GM19455 (cell line): Measurements from ENCODE around the gene NUDT13.
"Not testable (repeated sequence)": the region's sequence is repeated elsewhere in the genome, so short reads cannot be mapped to it uniquely, and the experiment has no call there.

Experiments used
- ATAC-seq: cut with Tn5 transposase; IDR thresholded peaks from one replicate; pipeline ENCODE4 v1.9.1; 2021; ENCODE audit not compliant: unreplicated experiment

Gene NUDT13

DNA sequence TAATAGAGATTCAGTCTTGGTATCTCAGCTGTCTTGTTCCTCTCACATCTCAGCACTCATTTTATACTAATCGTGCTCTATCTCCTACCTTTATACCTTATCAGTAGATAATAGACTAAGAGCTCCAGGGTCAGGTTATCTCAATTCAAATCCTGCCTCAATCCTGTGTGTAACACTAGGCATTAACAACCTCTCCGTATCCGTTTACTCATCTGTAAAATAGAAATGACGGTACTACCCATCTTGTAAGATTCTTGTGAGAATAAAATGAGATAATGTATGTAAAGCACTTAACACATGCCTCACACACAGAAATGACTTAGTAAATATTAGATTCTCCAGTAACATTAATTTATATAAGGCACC lies 13.0 kb upstream of the NUDT13 start:
- ATAC-seq, result peak; percentile 2

DNA sequence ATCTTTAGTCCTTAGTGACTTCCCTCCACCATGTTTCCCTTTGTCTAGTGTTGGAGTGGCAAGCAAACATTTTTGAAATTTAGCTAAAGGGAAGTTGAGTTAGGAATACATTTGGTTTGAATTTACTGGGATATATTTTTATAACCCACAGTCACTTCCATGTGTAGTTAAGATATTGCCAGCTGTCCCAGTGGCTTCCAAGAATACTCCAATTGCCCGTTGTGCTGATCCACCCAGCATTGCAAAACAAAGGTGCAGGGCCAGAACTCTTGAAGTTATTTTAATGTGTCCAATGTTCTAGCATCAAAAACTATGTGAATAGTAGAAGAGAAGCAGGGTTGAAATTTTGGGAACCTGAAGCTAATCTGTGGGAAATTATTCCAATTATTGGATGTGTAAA lies 11.1 kb upstream of the NUDT13 start:
- ATAC-seq, result no peak

DNA sequence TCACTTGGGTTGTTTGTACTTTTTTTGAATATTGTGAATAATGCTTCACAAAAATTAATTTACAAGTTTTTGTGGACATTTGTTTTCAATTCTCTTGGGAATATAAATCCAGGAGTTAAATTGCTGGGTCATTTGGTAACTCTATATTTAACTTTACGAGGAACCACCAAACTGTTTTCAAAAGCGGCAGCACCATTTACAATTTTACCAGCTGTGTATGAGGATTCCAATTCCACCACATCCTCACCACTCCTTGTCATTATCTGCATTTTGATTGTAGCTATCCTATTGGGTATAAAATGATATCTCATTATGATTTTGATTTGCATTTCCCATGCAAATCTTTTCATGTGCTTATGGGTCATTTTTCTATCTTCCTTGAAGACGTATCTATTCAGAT lies 4.0 kb upstream of the NUDT13 start:
- ATAC-seq, result no peak

DNA sequence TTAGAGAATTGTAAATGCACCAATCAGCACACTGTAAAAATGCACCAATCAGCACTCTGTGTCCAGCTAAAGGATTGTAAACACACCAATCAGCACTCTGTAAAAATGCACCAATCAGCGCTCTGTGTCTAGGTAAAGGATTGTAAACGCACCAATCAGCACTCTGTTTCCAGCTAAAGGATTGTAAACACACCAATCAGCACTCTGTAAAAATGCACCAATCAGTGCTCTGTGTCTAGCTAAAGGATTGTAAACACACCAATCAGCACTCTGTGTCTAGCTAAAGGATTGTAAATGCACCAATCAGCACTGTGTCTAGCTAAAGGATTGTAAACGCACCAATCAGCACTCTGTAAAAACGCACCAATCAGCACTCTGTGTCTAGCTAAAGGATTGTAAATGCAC lies 1.0 kb upstream of the NUDT13 start:
- not testable (repeated sequence) for ATAC-seq

GRCh38 chr10:73112032-73112431 lies 1.8 kb downstream of the NUDT13 start:
- ATAC-seq, result not testable (repeated sequence)

- no peak for ATAC-seq
These were observed 3.3 kb downstream of the NUDT13 start for GRCh38 chr10:73113551-73113950.

GRCh38 chr10:73116017-73116416 lies 5.8 kb downstream of the NUDT13 start:
- ATAC-seq, result no peak

GRCh38 chr10:73117976-73118743 lies 7.9 kb downstream of the NUDT13 start:
- peak; percentile 80 for ATAC-seq

DNA sequence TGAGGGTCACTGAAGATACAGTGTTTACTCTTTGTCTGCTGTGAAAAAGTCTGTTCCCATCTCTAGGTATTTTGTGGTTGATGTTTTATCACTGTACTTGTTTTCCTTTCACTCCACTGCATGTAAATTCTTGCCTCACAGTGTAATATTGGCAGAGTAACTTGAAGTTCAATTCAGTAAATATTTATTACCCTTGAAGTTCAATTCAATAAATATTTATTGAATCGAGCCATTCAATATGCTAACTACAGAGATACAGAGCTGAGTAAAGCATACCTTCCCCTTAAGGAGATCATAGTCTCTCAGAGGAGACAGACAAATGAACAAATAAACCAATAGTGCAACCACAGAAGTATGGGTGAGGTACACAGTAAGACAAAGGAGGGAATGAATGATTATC lies 9.2 kb downstream of the NUDT13 start:
- no peak for ATAC-seq

DNA sequence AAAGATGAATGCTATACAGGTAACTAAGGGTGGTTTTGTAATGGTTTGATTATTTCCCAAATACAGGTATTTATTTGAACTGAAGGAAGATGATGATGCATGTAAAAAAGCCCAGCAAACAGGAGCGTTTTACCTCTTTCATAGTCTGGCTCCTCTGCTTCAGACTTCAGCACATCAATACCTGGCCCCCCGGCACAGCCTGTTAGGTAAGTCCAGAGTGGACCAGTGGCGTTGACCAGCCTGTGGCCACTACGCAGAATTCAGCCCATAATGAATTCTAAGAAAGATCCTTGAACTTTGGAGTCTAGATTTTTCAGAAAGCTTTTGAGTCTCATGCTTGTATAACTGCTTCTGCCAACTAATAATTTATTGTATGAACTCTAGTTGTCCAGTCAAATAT lies 9.7 kb downstream of the NUDT13 start:
- ATAC-seq, result no peak

GRCh38 chr10:73126343-73126742 lies 16.1 kb downstream of the NUDT13 start:
- ATAC-seq, result no peak

DNA sequence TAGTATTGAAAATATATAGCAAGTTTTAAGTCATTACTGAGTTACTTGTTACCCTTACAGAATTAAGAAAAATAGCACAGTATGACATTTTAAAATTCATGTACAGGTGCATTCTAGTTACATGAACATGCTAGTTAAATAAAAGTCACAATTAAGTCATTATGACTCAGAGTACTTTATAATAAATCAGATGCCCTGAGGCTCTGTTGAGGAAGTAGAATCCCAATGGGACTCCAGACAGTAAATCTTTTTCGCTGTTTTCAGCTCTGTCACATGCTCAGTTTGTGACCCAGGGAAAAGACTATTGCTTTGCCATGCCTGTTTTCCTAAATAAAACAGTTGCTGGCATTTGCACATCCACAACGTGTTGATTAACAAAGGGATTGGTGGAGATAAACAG lies 21.0 kb downstream of the NUDT13 start:
- ATAC-seq, result no peak

GRCh38 chr10:73131913-73132686 lies 21.8 kb downstream of the NUDT13 start:
- no peak for ATAC-seq

- ATAC-seq, result no peak
These were observed 24.5 kb downstream of the NUDT13 start for GRCh38 chr10:73134727-73135126.

- ATAC-seq, result no peak
These were observed 26.4 kb downstream of the NUDT13 start for GRCh38 chr10:73136627-73137026.

- no peak for ATAC-seq
These were observed 29.0 kb downstream of the NUDT13 start for GRCh38 chr10:73139251-73139650.

GRCh38 chr10:73141603-73142002 lies 31.3 kb downstream of the NUDT13 start:
- no peak for ATAC-seq

DNA sequence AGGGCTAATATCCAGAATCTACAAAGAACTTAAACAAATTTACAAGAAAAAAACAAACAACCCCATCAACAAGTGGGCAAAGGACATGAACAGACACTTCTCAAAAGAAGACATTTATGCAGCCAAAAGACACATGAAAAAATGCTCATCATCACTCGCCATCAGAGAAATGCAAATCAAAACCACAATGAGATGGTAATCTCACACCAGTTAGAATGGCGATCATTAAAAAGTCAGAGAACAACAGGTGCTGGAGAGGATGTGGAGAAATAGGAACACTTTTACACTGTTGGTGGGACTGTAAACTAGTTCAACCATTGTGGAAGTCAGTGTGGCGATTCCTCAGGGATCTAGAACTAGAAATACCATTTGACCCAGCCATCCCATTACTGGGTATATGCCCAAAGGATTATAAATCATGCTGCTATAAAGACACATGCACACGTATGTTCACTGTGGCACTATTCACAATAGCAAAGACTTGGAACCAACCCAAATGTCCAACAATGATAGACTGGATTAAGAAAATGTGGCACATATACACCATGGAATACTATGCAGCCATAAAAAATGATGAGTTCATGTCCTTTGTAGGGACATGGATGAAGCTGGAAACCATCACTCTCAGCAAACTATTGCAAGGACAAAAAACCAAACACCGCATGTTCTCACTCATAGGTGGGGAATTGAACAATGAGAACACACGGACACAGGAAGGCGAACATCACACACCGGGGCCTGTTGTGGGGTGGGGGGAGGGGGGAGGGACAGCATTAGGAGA lies 40.6 kb downstream of the NUDT13 start:
- ATAC-seq, result not testable (repeated sequence)

GRCh38 chr10:73152009-73152408 lies 41.8 kb downstream of the NUDT13 start:
- no peak for ATAC-seq

- no peak for ATAC-seq
These were observed 45.8 kb downstream of the NUDT13 start for GRCh38 chr10:73156054-73156453.

- ATAC-seq, result no peak
These were observed 48.9 kb downstream of the NUDT13 start for GRCh38 chr10:73159038-73159648.
